Measurements from ENCODE around the gene TMEM14B. TPM values are rescaled to one million over a fixed set of nuclear protein-coding genes. Genes with fewer than 3 reads are reported as not detected.

The TMEM14B gene
- total and polyA plus RNA-seq, 4 donors, result 30.7 to 115 (median 70.3) TPM

- Histone ChIP-seq H3K4me1 (ENCODE audit: control insufficient read depth in 4 of 4, insufficient read depth in 4 of 4, low read length in 3 of 4) (no peaks in the 10 kb centered on the region), H3K27ac (ENCODE audit: low read depth in 1 of 2, low read length in 2 of 2) (no peak overlapping the region), H3K27me3 (ENCODE audit: control insufficient read depth in 4 of 4, insufficient read depth in 4 of 4, low read length in 3 of 4) (no peaks in the 10 kb centered on the region), H3K9ac (ENCODE audit: low read depth in 1 of 2, low read length in 2 of 2) (no peak overlapping the region), H3K36me3 (ENCODE audit: control insufficient read depth in 4 of 4, insufficient read depth in 3 of 4, low read depth in 1 of 4, low read length in 3 of 4) (peaks cover 4 to 41% (median 25%) of the 10 kb centered on the region in 4 donors), H3K4me3 (ENCODE audit: low read depth in 1 of 3, low read length in 3 of 3) (no peak overlapping the region), H3K9me3 (ENCODE audit: control insufficient read depth in 4 of 4, low read length in 3 of 4) (no peaks in the 10 kb centered on the region)
- DNase-seq (ENCODE audit: low spot score), result no peak
- WGBS, result 88% methylated on average over 1 of the region's 1 CpG
- TF ChIP-seq RXRA (IDR thresholded peaks at IDR 0.05), result no peak
- no peak for TF ChIP-seq NR2F2 (IDR thresholded peaks at IDR 0.05)
- TF ChIP-seq HNF4G (IDR thresholded peaks at IDR 0.05), result no peak
- no peak for TF ChIP-seq JUND (IDR thresholded peaks at IDR 0.05)
Observed at GRCh38 chr6:10756085-10756484, 8.5 kb downstream of the TMEM14B start.

GRCh38 chr6:10759312-10759839 lies 11.8 kb downstream of the TMEM14B start:
- no peaks in the 10 kb centered on the region for H3K27me3 ChIP-seq (ENCODE audit: control insufficient read depth in 4 of 4, insufficient read depth in 4 of 4, low read length in 3 of 4)
- no peak for DNase-seq (ENCODE audit: low spot score)
- H3K27ac ChIP-seq (ENCODE audit: low read depth in 1 of 2, low read length in 2 of 2), result no peak overlapping the region
- TF ChIP-seq CTCF (IDR thresholded peaks at IDR 0.05; ENCODE audit: low read depth, low read length, missing input control) (peak; percentile 31), RAD21 (IDR thresholded peaks at IDR 0.05) (peak; percentile 31 to 63), REST (IDR thresholded peaks at IDR 0.05) (no peak)
- 79% methylated on average over 3 of the region's 3 CpGs for WGBS
- no peaks in the 10 kb centered on the region for H3K4me1 ChIP-seq (ENCODE audit: control insufficient read depth in 4 of 4, insufficient read depth in 4 of 4, low read length in 3 of 4)
- no peak overlapping the region for H3K9ac ChIP-seq (ENCODE audit: low read depth in 1 of 2, low read length in 2 of 2)
- H3K4me3 ChIP-seq (ENCODE audit: low read depth in 1 of 3, low read length in 3 of 3), result no peak overlapping the region
- H3K36me3 ChIP-seq (ENCODE audit: control insufficient read depth in 4 of 4, insufficient read depth in 3 of 4, low read depth in 1 of 4, low read length in 3 of 4), result peaks cover 2 to 23% (median 14%) of the 10 kb centered on the region in 4 donors
- no peaks in the 10 kb centered on the region for H3K9me3 ChIP-seq (ENCODE audit: control insufficient read depth in 4 of 4, low read length in 3 of 4)

- H3K9ac ChIP-seq (ENCODE audit: low read depth in 1 of 2, low read length in 2 of 2), result no peak overlapping the region
- H3K9me3 ChIP-seq (ENCODE audit: control insufficient read depth in 4 of 4, low read length in 3 of 4), result no peaks in the 10 kb centered on the region
- no peak overlapping the region for H3K4me3 ChIP-seq (ENCODE audit: low read depth in 1 of 3, low read length in 3 of 3)
- H3K4me1 ChIP-seq (ENCODE audit: control insufficient read depth in 4 of 4, insufficient read depth in 4 of 4, low read length in 3 of 4), result no peaks in the 10 kb centered on the region
- no peaks in the 10 kb centered on the region for H3K27me3 ChIP-seq (ENCODE audit: control insufficient read depth in 4 of 4, insufficient read depth in 4 of 4, low read length in 3 of 4)
- no peak for DNase-seq (ENCODE audit: low spot score)
- H3K27ac ChIP-seq (ENCODE audit: low read depth in 1 of 2, low read length in 2 of 2), result no peak overlapping the region
- WGBS, result 91% methylated on average over 6 of the region's 6 CpGs
- H3K36me3 ChIP-seq (ENCODE audit: control insufficient read depth in 4 of 4, insufficient read depth in 3 of 4, low read depth in 1 of 4, low read length in 3 of 4), result peaks cover 2 to 19% (median 10%) of the 10 kb centered on the region in 4 donors
- TF ChIP-seq JUND (IDR thresholded peaks at IDR 0.05), result no peak
- TF ChIP-seq FOXA1 (IDR thresholded peaks at IDR 0.05), result no peak
- TF ChIP-seq FOXA2 (IDR thresholded peaks at IDR 0.05), result no peak
- TF ChIP-seq RAD21 (IDR thresholded peaks at IDR 0.05), result no peak
- no peak for TF ChIP-seq NR2F2 (IDR thresholded peaks at IDR 0.05)
- TF ChIP-seq ZBTB33 (IDR thresholded peaks at IDR 0.05), result no peak
- TF ChIP-seq REST (IDR thresholded peaks at IDR 0.05), result no peak
- no peak for TF ChIP-seq CTCF (IDR thresholded peaks at IDR 0.05; ENCODE audit: low read depth, low read length, missing input control)
- no peak for TF ChIP-seq HNF4G (IDR thresholded peaks at IDR 0.05)
- no peak for TF ChIP-seq GABPA (IDR thresholded peaks at IDR 0.05 in 1 of 2, conservative IDR thresholded peaks at IDR 0.05 in 1 of 2)
- no peak for TF ChIP-seq HNF4A (conservative IDR thresholded peaks at IDR 0.05)
Observed at GRCh38 chr6:10759884-10760329, 12.3 kb downstream of the TMEM14B start.
